Tibial artery (tissue), 4 donors: ENCODE results near the gene ENHO.

ENCODE experiments used
- DNase-seq, 2 donors: peaks; one replicate each; pipeline ENCODE4 v3.0.0-alpha.2; 2019
- H3K27ac ChIP-seq, 2 donors: fragments of 200-600 bp; sonication (generic) in 1 of 2; 1 replicate in 1 of 2; 2 replicates in 1 of 2; pipeline ENCODE4 v1.5.1; 2018 to 2019; ENCODE audit warnings: mild to moderate bottlenecking in 1 of 2
- H3K27me3 ChIP-seq, 2 donors: fragments of 200-600 bp; sonication (generic) in 1 of 2; one replicate each; pipeline versions ENCODE4 v1.5.1 to v1.6.0; 2016 to 2019
- H3K36me3 ChIP-seq, 3 donors: fragments of 200-600 bp; sonication (generic) in 2 of 3; one replicate each; pipeline ENCODE4 v1.5.1; 2016 to 2019; ENCODE audit warnings: mild to moderate bottlenecking in 2 of 3
- H3K4me1 ChIP-seq, 4 donors: fragments of 200-600 bp; sonication (generic) in 2 of 4; 1 replicate in 3 of 4; 2 replicates in 1 of 4; pipeline ENCODE4 v1.5.1; 2016 to 2019
- H3K4me3 ChIP-seq, 2 donors: fragments of 200-600 bp; sonication (generic) in 1 of 2; 1 replicate in 1 of 2; 2 replicates in 1 of 2; pipeline ENCODE4 v1.5.1; 2018 to 2019; ENCODE audit warnings: mild to moderate bottlenecking in 2 of 2
- H3K9me3 ChIP-seq, 3 donors: fragments of 200-600 bp; sonication (generic) in 1 of 3; one replicate each; pipeline ENCODE4 v1.5.1; 2016 to 2019
- CTCF ChIP-seq, 2 experiments: fragments of 200-600 bp in 1 of 2; fragments of 450-650 bp in 1 of 2; IDR thresholded peaks; one replicate each; pipeline ENCODE4 v1.5.1; 2017 to 2019; ENCODE audit warnings: antibody characterized with exemption in 2 of 2, mild to moderate bottlenecking in 1 of 2, moderate library complexity in 1 of 2
- intact Hi-C: fragments of 100-400 bp; cut with DNase I; formaldehyde crosslinking; loops from one replicate; pipeline ENCODE4 v1.15.0; 2023; ENCODE audit warnings: low total_unique reads

ENHO gene

DNA sequence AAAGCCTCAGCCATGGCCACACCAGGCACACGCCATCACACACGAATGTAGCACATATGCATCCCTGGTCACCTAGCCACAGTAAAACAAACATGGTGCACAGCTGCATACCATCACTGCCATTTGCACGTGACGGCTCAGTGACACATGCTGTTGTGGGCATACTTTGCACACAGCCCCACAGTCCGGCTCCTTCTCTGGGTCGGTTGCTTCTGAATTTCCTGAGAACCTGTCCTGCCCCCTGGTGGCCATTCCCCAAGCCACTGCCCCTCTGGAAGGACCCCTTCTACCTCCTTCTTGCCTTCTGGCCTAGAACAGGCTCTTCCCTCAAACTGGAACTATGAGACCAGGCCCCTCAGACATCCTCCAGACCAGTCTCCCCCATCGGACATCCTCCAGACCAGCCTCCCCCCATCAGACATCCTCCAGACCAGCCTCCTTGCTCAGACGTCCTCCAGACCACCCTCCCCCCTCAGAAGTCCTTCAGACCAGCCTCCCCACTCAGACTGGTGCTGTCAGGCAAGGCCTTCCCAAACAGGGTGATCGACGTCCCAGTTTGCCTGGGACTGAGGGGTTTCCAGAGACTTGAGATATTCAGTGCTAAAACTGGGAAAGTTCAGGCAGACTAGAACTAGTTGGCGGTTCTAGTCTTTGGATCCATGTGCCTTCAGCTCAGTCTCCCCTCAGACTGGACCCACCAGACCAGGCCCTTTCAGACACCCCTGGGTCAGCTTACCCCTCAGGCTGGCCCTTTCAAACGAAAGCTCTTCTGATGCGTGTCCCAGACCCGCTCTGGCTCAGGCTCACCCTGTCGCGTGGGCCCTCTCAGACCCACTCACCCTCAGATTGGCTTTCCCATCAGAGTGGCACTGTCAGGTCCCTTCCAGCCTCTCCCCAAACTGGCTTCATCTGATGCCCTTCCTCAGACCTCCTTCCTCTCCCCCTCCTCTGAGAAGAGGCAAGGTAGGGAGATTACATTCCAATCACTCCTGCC lies 24.3 kb upstream of the ENHO start:
- intact Hi-C loops: loop anchor here (5.0 kb wide), 1 partner anchor 45 kb away; no protein-coding TSS in a partner anchor
- Histone ChIP-seq H3K4me1 (no peaks in the 10 kb centered on the region), H3K4me3 (no peak overlapping the region), H3K36me3 (no peaks in the 10 kb centered on the region), H3K27me3 (peaks cover 0 to 28% of the 10 kb centered on the region in 2 donors), H3K9me3 (no peaks in the 10 kb centered on the region), H3K27ac (no peak overlapping the region)
- peak in 1 of 2 donors; percentile 65 for DNase-seq
- TF ChIP-seq CTCF (IDR thresholded peaks at IDR 0.05): peak; percentile 45 to 51

DNA sequence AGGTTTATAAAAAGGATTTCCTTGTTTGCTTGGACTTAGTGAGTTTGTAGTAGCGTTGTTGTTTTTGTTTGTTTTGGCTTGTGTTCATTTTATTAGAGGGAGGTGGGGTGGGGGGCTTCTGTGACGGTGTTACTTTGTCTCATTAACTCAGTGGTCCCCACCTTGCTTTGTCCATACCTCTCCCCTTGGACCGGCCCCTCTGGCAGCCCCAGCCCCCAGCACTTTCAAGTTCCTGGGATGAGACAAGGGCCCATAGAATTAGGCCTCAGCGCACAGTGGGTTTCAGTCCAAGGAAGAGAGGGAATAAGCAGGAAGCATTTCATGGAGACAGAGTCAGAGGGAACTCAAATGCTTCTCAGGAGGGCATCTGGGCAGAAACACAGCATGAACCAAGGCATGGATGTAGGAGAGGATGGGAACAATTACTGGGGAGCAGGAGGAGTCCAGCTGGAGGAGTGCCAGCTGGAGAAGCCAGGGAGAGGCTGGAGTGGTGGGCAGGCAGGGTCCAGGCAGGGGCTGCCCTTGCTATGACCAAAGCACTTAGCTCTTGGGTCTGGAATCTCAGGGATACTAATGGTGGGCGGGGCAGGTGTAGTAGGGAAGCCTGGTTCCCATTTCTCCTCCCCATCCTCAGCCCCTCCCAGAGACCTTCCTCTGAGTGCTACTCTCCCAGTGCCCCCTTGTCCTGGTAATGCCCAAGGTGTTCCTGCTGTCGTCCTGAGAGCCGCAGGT lies 23.5 kb upstream of the ENHO start:
- Histone ChIP-seq H3K4me1 (no peaks in the 10 kb centered on the region), H3K36me3 (no peaks in the 10 kb centered on the region), H3K4me3 (no peak overlapping the region), H3K9me3 (no peaks in the 10 kb centered on the region), H3K27me3 (peaks cover 0 to 28% of the 10 kb centered on the region in 2 donors), H3K27ac (no peak overlapping the region)
- intact Hi-C loops: loop anchor here (5.0 kb wide), 1 partner anchor 46 kb away; no protein-coding TSS in a partner anchor
- TF ChIP-seq CTCF (IDR thresholded peaks at IDR 0.05): no peak
- DNase-seq: no peak

GRCh38 chr9:34545497-34545896 lies 22.7 kb upstream of the ENHO start:
- no peak for TF ChIP-seq CTCF (IDR thresholded peaks at IDR 0.05)
- intact Hi-C loops: loop anchor here (5.0 kb wide), 1 partner anchor 47 kb away; no protein-coding TSS in a partner anchor
- H3K36me3 ChIP-seq: no peaks in the 10 kb centered on the region
- H3K27ac ChIP-seq: no peak overlapping the region
- DNase-seq: no peak
- no peaks in the 10 kb centered on the region for H3K4me1 ChIP-seq
- peaks cover 0 to 28% of the 10 kb centered on the region in 2 donors for H3K27me3 ChIP-seq
- H3K4me3 ChIP-seq: no peak overlapping the region
- H3K9me3 ChIP-seq: no peaks in the 10 kb centered on the region

DNA sequence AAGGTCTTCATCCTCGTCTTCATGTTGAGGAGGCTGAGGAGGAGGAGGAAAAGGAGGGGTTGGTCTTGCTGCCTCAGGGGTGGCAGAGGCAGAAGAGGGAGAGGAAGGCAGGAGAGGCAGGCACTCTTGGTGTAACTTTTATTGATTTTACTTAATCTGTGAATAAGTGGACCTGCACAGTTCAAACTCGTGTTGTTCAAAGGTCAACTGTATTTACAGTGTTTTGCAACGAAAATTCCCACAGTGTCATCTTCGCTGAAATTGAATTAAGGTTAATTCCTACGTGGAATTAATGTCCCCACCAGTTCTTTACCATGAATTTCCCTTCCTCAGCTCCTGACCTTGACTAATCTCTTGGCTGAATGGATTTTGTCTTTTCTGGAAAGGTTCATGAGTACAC lies 21.2 kb upstream of the ENHO start:
- no peaks in the 10 kb centered on the region for H3K9me3 ChIP-seq
- no peaks in the 10 kb centered on the region for H3K36me3 ChIP-seq
- DNase-seq: no peak
- intact Hi-C loops: no loop called here
- H3K4me3 ChIP-seq: no peak overlapping the region
- TF ChIP-seq CTCF (IDR thresholded peaks at IDR 0.05): no peak
- H3K27me3 ChIP-seq: peaks cover 0 to 28% of the 10 kb centered on the region in 2 donors
- H3K4me1 ChIP-seq: no peaks in the 10 kb centered on the region
- H3K27ac ChIP-seq: no peak overlapping the region

- TF ChIP-seq CTCF (IDR thresholded peaks at IDR 0.05): no peak
- Histone ChIP-seq H3K36me3 (no peaks in the 10 kb centered on the region), H3K9me3 (no peaks in the 10 kb centered on the region), H3K27ac (no peak overlapping the region), H3K27me3 (peaks cover 0 to 19% of the 10 kb centered on the region in 2 donors), H3K4me1 (no peaks in the 10 kb centered on the region), H3K4me3 (no peak overlapping the region)
- intact Hi-C loops: no loop called here
- DNase-seq: no peak
Observed at GRCh38 chr9:34541540-34541939, 18.8 kb upstream of the ENHO start.
